K562 (cell line): Measurements from ENCODE around the gene NR1H2. TPM values are rescaled to one million over a fixed set of nuclear protein-coding genes. Genes with fewer than 3 reads are reported as not detected.
A peak's percentile ranks its signal among the peaks of the same experiment; 100 is the strongest.

Source experiments
- ARHGAP35 ChIP-seq: fragments of 450-650 bp; IDR thresholded peaks from 2 replicates; pipeline ENCODE4 v1.6.1; 2018; ENCODE audit not compliant: partially characterized antibody
- ARID1B ChIP-seq: fragments of 450-650 bp; IDR thresholded peaks from 2 replicates; pipeline ENCODE4 v1.6.1; 2016; ENCODE audit warnings: antibody characterized with exemption, mild to moderate bottlenecking, inconsistent platforms
- CEBPZ ChIP-seq: fragments of 150-350 bp; IDR thresholded peaks from 2 replicates; pipeline ENCODE4 v1.6.1; 2014; ENCODE audit warnings: low read depth, mild to moderate bottlenecking, low read length, borderline replicate concordance
- GABPA ChIP-seq: fragments of 200-800 bp; sonication (Bioruptor generic); conservative IDR thresholded peaks from 2 replicates; pipeline ENCODE4 v1.6.1; 2016; ENCODE audit warnings: low read depth, missing genetic modification characterization, missing compliant biosample characterization
- GATAD2A ChIP-seq: fragments of 450-650 bp; IDR thresholded peaks from 2 replicates; pipeline ENCODE4 v1.6.1; 2017
- KHSRP ChIP-seq: fragments of 450-650 bp; IDR thresholded peaks from 2 replicates; pipeline ENCODE4 v1.6.1; 2017
- MEIS2 ChIP-seq: fragments of 450-650 bp; IDR thresholded peaks from 2 replicates; pipeline ENCODE4 v1.6.1; 2014; ENCODE audit warnings: mild to moderate bottlenecking; ENCODE audit not compliant: partially characterized antibody
- NFATC3 ChIP-seq: fragments of 450-650 bp; IDR thresholded peaks from 2 replicates; pipeline ENCODE4 v1.6.1; 2017; ENCODE audit warnings: mild to moderate bottlenecking
- NFE2L1 ChIP-seq: fragments of 450-650 bp; IDR thresholded peaks from 2 replicates; pipeline ENCODE4 v1.6.1; 2016; ENCODE audit warnings: missing genetic modification characterization, low read depth, mild to moderate bottlenecking, missing compliant biosample characterization, moderate library complexity, borderline replicate concordance
- NFRKB ChIP-seq: fragments of 450-650 bp; IDR thresholded peaks from 2 replicates; pipeline ENCODE4 v1.6.1; 2016; ENCODE audit warnings: low read depth
- RBM14 ChIP-seq: fragments of 200-400 bp; formaldehyde crosslinking; IDR thresholded peaks from 2 replicates; pipeline ENCODE4 v1.6.1; 2018; ENCODE audit warnings: low read depth, mild to moderate bottlenecking, low read length, moderate library complexity, borderline replicate concordance; ENCODE audit not compliant: insufficient read depth
- RUNX1 ChIP-seq: sonication (generic); IDR thresholded peaks from 2 replicates; pipeline ENCODE4 v1.6.1; 2016; ENCODE audit warnings: antibody characterized with exemption, low read depth
- SIN3B ChIP-seq: fragments of 450-650 bp; IDR thresholded peaks from 2 replicates; pipeline ENCODE4 v1.6.1; 2017; ENCODE audit warnings: low read depth, mild to moderate bottlenecking, moderate library complexity
- SUPT5H ChIP-seq: fragments of 450-650 bp; IDR thresholded peaks from 2 replicates; pipeline ENCODE4 v1.6.1; 2016
- TBL1XR1 ChIP-seq, 2 experiments: IDR thresholded peaks; 2 replicates each; pipeline ENCODE4 v1.6.1; 2012; ENCODE audit warnings: improper control_type of control experiment in 2 of 2, low read length in 2 of 2, mild to moderate bottlenecking in 1 of 2
- XRCC5 ChIP-seq: fragments of 200-400 bp; formaldehyde crosslinking; IDR thresholded peaks from 2 replicates; pipeline ENCODE4 v1.6.1; 2017; ENCODE audit warnings: low read depth, mild to moderate bottlenecking, low read length
- ZNF143 ChIP-seq: sonication (generic); formaldehyde crosslinking; IDR thresholded peaks from 2 replicates; pipeline ENCODE4 v1.9.0; 2022; ENCODE audit warnings: mild to moderate bottlenecking, missing genetic modification reagents
- ZNF347 ChIP-seq: fragments of 450-650 bp; formaldehyde crosslinking; IDR thresholded peaks from 2 replicates; pipeline ENCODE4 v1.4.0; 2020; ENCODE audit warnings: low read depth, mild to moderate bottlenecking, moderate library complexity
- ZNF551 ChIP-seq: fragments of 250-450 bp; sonication (Bioruptor Pico); IDR thresholded peaks from 2 replicates; pipeline ENCODE4 v1.5.0; 2021; ENCODE audit warnings: mild to moderate bottlenecking, moderate library complexity
- ZNF785 ChIP-seq: fragments of 250-450 bp; sonication (Bioruptor Pico); IDR thresholded peaks from 2 replicates; pipeline ENCODE4 v1.4.0; 2020; ENCODE audit warnings: mild to moderate bottlenecking
- polyA plus RNA-seq, 8 experiments: library from polyadenylated mRNA; depleted of rRNA in 4 of 8; stranded (reverse) in 5 of 8; unstranded in 3 of 8; fragments of >200 nt; fragmentation: Nextera tagmentation in 2 of 8; fragmentation: Illumina TruSeq in 1 of 8; extraction: Ambion mirVana in 2 of 8; extraction: Trizol in 1 of 8; gene quantifications; 2 replicates each; pipeline versions ENCODE4 v1.2.1 to v1.2.3, GENCODE V29; 2011 to 2014; ENCODE audit warnings: inconsistent platforms in 1 of 8, missing spikeins in 1 of 8
- total RNA-seq, 7 experiments: library from RNA; depleted of rRNA in 6 of 7; stranded (reverse); fragments of >200 nt in 6 of 7; fragmentation: Illumina TruSeq in 2 of 7; extraction: Trizol in 2 of 7; gene quantifications; 2 replicates each; pipeline versions ENCODE4 v1.2.1 to v1.2.3, GENCODE V29; 2011 to 2021; ENCODE audit warnings: low replicate concordance in 1 of 7
- TF ChIP-seq, protein P1 (sequence below): fragments of 450-650 bp; IDR thresholded peaks from 2 replicates; pipeline ENCODE4 v1.6.1; 2016; ENCODE audit warnings: borderline replicate concordance
- TF ChIP-seq, protein P2 (sequence below): fragments of 450-650 bp; IDR thresholded peaks from 2 replicates; pipeline ENCODE4 v1.6.1; 2016; ENCODE audit warnings: mild to moderate bottlenecking

The NR1H2 gene
- total and polyA plus RNA-seq, 9 of the 15 experiments (the other 6 are each of a cell fraction or from before 2014, with no cell fraction given): 0.11 to 73.8 (median 24.0) TPM

- no peak for TF ChIP-seq GABPA (tag)
- TF ChIP-seq RBM14: no peak
- no peak for TF ChIP-seq ARID1B
- TF ChIP-seq GATAD2A: no peak
- TF ChIP-seq NFE2L1 (tag): no peak
- no peak for TF ChIP-seq ZNF347
- no peak for TF ChIP-seq ZNF551 (CRISPR knock-in tag)
- TF ChIP-seq CEBPZ: no peak
- no peak for TF ChIP-seq ZNF785
- 0 out of 2 replicates have a peak, but pooled peaks have one; percentile 56 for TF ChIP-seq SUPT5H
- TF ChIP-seq TBL1XR1 (IDR thresholded peaks at IDR 0.05; ENCODE audit: low read length in 2 of 2): no peak
- TF ChIP-seq ARHGAP35: no peak
- TF ChIP-seq, protein P1, sequence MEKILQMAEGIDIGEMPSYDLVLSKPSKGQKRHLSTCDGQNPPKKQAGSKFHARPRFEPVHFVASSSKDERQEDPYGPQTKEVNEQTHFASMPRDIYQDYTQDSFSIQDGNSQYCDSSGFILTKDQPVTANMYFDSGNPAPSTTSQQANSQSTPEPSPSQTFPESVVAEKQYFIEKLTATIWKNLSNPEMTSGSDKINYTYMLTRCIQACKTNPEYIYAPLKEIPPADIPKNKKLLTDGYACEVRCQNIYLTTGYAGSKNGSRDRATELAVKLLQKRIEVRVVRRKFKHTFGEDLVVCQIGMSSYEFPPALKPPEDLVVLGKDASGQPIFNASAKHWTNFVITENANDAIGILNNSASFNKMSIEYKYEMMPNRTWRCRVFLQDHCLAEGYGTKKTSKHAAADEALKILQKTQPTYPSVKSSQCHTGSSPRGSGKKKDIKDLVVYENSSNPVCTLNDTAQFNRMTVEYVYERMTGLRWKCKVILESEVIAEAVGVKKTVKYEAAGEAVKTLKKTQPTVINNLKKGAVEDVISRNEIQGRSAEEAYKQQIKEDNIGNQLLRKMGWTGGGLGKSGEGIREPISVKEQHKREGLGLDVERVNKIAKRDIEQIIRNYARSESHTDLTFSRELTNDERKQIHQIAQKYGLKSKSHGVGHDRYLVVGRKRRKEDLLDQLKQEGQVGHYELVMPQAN: no peak
- TF ChIP-seq MEIS2: no peak
- TF ChIP-seq ZNF143 (CRISPR knock-in tag): no peak
- no peak for TF ChIP-seq RUNX1
- no peak for TF ChIP-seq NFATC3
- peak; percentile 66 for TF ChIP-seq KHSRP
- TF ChIP-seq, protein P2, sequence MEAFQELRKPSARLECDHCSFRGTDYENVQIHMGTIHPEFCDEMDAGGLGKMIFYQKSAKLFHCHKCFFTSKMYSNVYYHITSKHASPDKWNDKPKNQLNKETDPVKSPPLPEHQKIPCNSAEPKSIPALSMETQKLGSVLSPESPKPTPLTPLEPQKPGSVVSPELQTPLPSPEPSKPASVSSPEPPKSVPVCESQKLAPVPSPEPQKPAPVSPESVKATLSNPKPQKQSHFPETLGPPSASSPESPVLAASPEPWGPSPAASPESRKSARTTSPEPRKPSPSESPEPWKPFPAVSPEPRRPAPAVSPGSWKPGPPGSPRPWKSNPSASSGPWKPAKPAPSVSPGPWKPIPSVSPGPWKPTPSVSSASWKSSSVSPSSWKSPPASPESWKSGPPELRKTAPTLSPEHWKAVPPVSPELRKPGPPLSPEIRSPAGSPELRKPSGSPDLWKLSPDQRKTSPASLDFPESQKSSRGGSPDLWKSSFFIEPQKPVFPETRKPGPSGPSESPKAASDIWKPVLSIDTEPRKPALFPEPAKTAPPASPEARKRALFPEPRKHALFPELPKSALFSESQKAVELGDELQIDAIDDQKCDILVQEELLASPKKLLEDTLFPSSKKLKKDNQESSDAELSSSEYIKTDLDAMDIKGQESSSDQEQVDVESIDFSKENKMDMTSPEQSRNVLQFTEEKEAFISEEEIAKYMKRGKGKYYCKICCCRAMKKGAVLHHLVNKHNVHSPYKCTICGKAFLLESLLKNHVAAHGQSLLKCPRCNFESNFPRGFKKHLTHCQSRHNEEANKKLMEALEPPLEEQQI: no peak
- 0 out of 2 replicates have a peak, but pooled peaks have one; percentile 31 for TF ChIP-seq NFRKB
- peak; percentile 13; the same call in 1 of the 2 replicates for TF ChIP-seq SIN3B
- no peak for TF ChIP-seq XRCC5
Measured at GRCh38 chr19:50431343-50432220, 55.3 kb downstream of the NR1H2 start (continued).
